Transverse colon (tissue), 4 donors: ENCODE measurements around the gene MED6.

ENCODE experiments used
- CTCF ChIP-seq, 5 experiments: fragments of 200-600 bp in 3 of 5; fragments of 450-650 bp in 2 of 5; sonication (generic) in 3 of 5; IDR thresholded peaks; 1 replicate in 2 of 5; 2 replicates in 3 of 5; pipeline ENCODE4 v1.5.1; 2016 to 2017; ENCODE audit warnings: antibody characterized with exemption in 5 of 5, inconsistent platforms in 3 of 5, mild to moderate bottlenecking in 2 of 5, moderate library complexity in 1 of 5
- EP300 ChIP-seq: sonication (generic); formaldehyde crosslinking; IDR thresholded peaks from one replicate; pipeline ENCODE4 v1.6.1; 2017; ENCODE audit warnings: antibody characterized with exemption, low read depth
- POLR2A ChIP-seq: fragments of 450-650 bp; IDR thresholded peaks from one replicate; pipeline ENCODE4 v1.6.1; 2016; ENCODE audit warnings: antibody characterized with exemption, mild to moderate bottlenecking, moderate library complexity
- POLR2AphosphoS5 ChIP-seq, 3 donors: sonication (generic); formaldehyde crosslinking; IDR thresholded peaks; one replicate each; pipeline ENCODE4 v1.6.1; 2016; ENCODE audit warnings: antibody characterized with exemption in 3 of 3

GRCh38 chr14:70645892-70646291, 45.4 kb upstream of the MED6 start:
- TF ChIP-seq CTCF (IDR thresholded peaks at IDR 0.05) (no peak), POLR2A (no peak), POLR2AphosphoS5 (IDR thresholded peaks at IDR 0.05) (no peak), EP300 (no peak)
